Transverse colon (tissue), 4 donors: ENCODE results near the gene FGD3. TPM values are rescaled to one million over a fixed set of nuclear protein-coding genes. Genes with fewer than 3 reads are reported as not detected.

Experiments
- DNase-seq: peaks from one replicate; pipeline ENCODE4 v3.0.0-alpha.2; 2019
- H3K27ac ChIP-seq, 4 donors: fragments of 200-600 bp; sonication (generic); 2 replicates each; pipeline ENCODE4 v1.5.1; 2016 to 2018; ENCODE audit warnings: inconsistent platforms in 4 of 4
- H3K27me3 ChIP-seq: fragments of 200-600 bp; sonication (generic); 2 replicates; pipeline ENCODE4 v1.5.1; 2017; ENCODE audit warnings: inconsistent platforms
- H3K36me3 ChIP-seq, 4 donors: fragments of 200-600 bp; sonication (generic); 2 replicates each; pipeline ENCODE4 v1.5.1; 2017 to 2019; ENCODE audit warnings: inconsistent platforms in 4 of 4
- H3K4me1 ChIP-seq, 4 donors: fragments of 200-600 bp; sonication (generic); 2 replicates each; pipeline ENCODE4 v1.5.1; 2017 to 2020; ENCODE audit warnings: inconsistent platforms in 4 of 4
- H3K4me3 ChIP-seq, 4 donors: fragments of 200-600 bp; sonication (generic); 1 replicate in 1 of 4; 2 replicates in 3 of 4; pipeline versions ENCODE4 v1.5.1 to v1.6.1; 2017 to 2019; ENCODE audit warnings: inconsistent platforms in 4 of 4
- H3K9me3 ChIP-seq, 2 donors: fragments of 200-600 bp; sonication (generic); 2 replicates each; pipeline ENCODE4 v1.5.1; 2017 to 2019; ENCODE audit warnings: inconsistent platforms in 2 of 2
- EP300 ChIP-seq: sonication (generic); formaldehyde crosslinking; IDR thresholded peaks from one replicate; pipeline ENCODE4 v1.6.1; 2017; ENCODE audit warnings: antibody characterized with exemption, low read depth
- POLR2A ChIP-seq: fragments of 450-650 bp; IDR thresholded peaks from one replicate; pipeline ENCODE4 v1.6.1; 2016; ENCODE audit warnings: antibody characterized with exemption, mild to moderate bottlenecking, moderate library complexity
- POLR2AphosphoS5 ChIP-seq, 3 donors: sonication (generic); formaldehyde crosslinking; IDR thresholded peaks; one replicate each; pipeline ENCODE4 v1.6.1; 2016; ENCODE audit warnings: antibody characterized with exemption in 3 of 3
- WGBS, 2 donors: methylation state at CpG; one replicate each; pipeline ENCODE4 v1.1.5; 2018; ENCODE audit warnings: low coverage in 1 of 2; 5-methylcytosine and 5-hydroxymethylcytosine counted together
- in situ Hi-C, 4 donors: fragments of 200-750 bp; cut with MboI; loops; one replicate each; pipeline versions ENCODE4 v1.15.0 to v1.15.1; 2017; ENCODE audit warnings: low sequenced_read_pairs in 3 of 4, low pct_ligation_motif_present in 1 of 4, low pct_unique_long_range_greater_than_20kb in 1 of 4
- intact Hi-C: fragments of 100-400 bp; cut with DNase I; formaldehyde crosslinking; loops from one replicate; pipeline ENCODE4 v1.15.1; 2023; ENCODE audit warnings: low total_unique reads
- total RNA-seq, 4 donors: library from RNA; depleted of rRNA; stranded (reverse); fragments of >200 nt; gene quantifications; one replicate each; pipeline ENCODE4 v1.1.0, GENCODE V29; 2016
- TF ChIP-seq, protein P1 (sequence below), 5 experiments: fragments of 200-600 bp in 3 of 5; fragments of 450-650 bp in 2 of 5; sonication (generic) in 3 of 5; IDR thresholded peaks; 1 replicate in 2 of 5; 2 replicates in 3 of 5; pipeline ENCODE4 v1.5.1; 2016 to 2017; ENCODE audit warnings: antibody characterized with exemption in 5 of 5, inconsistent platforms in 3 of 5, mild to moderate bottlenecking in 2 of 5, moderate library complexity in 1 of 5

The FGD3 gene
- total RNA-seq, 4 donors from 2014 or later: 5.2 to 9.7 (median 6.0) TPM; not detected in 1

DNA sequence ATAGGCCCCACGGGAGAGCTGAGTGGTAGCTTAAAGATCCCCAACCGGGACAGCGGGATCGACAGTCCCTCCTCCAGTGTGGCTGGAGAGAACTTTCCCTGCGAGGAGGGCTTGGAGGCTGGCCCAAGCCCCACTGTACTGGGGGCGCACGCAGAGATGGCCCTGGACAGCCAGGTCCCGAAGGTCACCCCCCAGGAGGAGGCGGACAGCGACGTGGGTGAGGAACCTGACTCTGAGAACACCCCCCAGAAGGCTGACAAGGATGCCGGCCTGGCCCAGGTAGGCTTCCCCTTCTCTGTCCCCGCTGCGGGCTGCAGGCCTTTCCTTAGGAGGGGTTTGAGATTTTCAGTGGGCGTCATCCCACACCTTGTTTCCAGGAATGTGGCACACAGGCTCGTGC, 29.1 kb downstream of the FGD3 start:
- in situ Hi-C loops (no loop called here), intact Hi-C loops (no loop called here)
- Histone ChIP-seq H3K4me3 (no peak overlapping the region), H3K4me1 (peaks cover 0 to 10% (median 0%) of the 10 kb centered on the region in 4 donors), H3K27me3 (no peaks in the 10 kb centered on the region), H3K27ac (no peak overlapping the region), H3K9me3 (no peaks in the 10 kb centered on the region), H3K36me3 (no peaks in the 10 kb centered on the region)
- TF ChIP-seq POLR2A: no peak
- TF ChIP-seq POLR2AphosphoS5 (IDR thresholded peaks at IDR 0.05): no peak
- TF ChIP-seq, protein P1, sequence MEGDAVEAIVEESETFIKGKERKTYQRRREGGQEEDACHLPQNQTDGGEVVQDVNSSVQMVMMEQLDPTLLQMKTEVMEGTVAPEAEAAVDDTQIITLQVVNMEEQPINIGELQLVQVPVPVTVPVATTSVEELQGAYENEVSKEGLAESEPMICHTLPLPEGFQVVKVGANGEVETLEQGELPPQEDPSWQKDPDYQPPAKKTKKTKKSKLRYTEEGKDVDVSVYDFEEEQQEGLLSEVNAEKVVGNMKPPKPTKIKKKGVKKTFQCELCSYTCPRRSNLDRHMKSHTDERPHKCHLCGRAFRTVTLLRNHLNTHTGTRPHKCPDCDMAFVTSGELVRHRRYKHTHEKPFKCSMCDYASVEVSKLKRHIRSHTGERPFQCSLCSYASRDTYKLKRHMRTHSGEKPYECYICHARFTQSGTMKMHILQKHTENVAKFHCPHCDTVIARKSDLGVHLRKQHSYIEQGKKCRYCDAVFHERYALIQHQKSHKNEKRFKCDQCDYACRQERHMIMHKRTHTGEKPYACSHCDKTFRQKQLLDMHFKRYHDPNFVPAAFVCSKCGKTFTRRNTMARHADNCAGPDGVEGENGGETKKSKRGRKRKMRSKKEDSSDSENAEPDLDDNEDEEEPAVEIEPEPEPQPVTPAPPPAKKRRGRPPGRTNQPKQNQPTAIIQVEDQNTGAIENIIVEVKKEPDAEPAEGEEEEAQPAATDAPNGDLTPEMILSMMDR (IDR thresholded peaks at IDR 0.05): no peak
- no peak for TF ChIP-seq EP300
- DNase-seq: no peak
- whole genome bisulfite sequencing, 2 donors: 98% methylated on average over 15 of the region's 16 CpGs; no CpG with 5 or more reads in 1 of the 2 donors

DNA sequence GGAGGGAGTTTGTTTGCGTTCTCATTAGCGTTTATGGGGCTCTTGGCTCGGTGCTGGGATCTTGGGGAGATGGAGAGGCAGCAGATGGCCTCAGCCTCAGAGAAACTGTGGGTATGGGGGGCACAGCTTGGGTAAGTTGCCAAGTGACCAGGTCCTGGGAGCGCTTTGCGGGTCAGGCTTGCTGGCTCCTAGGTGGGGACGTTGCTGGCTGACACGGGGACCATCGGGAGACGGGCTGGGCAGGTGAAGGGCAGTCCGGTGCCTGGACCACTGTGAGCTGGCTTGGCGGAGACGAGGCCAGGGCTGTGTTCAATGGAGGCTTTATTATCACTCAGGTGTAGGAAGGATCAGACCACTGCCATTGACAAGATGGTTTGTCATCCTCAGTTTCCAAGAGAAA, 30.0 kb downstream of the FGD3 start:
- WGBS, 2 donors: 91% methylated on average over 12 of the region's 12 CpGs; no CpG with 5 or more reads in 1 of the 2 donors
- no peak for DNase-seq

DNA sequence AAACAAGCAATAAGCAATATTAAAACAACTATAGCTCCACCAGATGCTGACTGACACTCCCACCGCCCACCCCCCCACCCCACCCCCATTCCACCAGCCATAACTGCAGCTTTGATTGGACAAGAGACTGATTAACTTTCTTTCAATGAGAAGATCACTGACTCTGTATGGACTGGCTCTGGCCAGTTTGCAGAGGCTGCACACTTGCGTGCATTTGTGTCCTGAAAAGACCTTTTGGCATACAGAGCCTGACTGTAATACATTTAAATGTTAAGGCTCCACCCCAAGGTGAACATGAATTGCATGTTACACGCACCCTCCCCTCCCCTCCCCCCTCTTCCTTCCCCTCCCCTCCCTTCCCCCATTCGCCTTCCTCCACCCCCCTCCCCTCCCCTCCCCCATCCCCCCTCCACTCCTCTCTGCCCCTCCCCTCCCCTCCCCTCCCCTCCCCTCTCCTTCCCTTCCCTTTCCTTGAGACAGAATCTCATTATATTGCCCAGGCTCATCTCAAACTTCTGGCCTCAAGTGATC, 31.1 kb downstream of the FGD3 start:
- Histone ChIP-seq H3K4me3 (no peak overlapping the region), H3K9me3 (no peaks in the 10 kb centered on the region), H3K27ac (no peak overlapping the region), H3K36me3 (no peaks in the 10 kb centered on the region), H3K27me3 (no peaks in the 10 kb centered on the region), H3K4me1 (peaks cover 0 to 10% (median 0%) of the 10 kb centered on the region in 4 donors)
- intact Hi-C loops: no loop called here
- TF ChIP-seq POLR2A (no peak), EP300 (no peak), POLR2AphosphoS5 (IDR thresholded peaks at IDR 0.05) (no peak)
- TF ChIP-seq, protein P1 (IDR thresholded peaks at IDR 0.05): no peak
- in situ Hi-C loops: no loop called here
- DNase-seq: no peak
- WGBS, 2 donors: 24 to 33% methylated on average over 1 to 4 of the region's 4 CpGs

More for the DNA sequence above, 30.0 kb downstream of the FGD3 start:
- H3K27me3 ChIP-seq: no peaks in the 10 kb centered on the region
- intact Hi-C loops (no loop called here), in situ Hi-C loops (no loop called here)
- no peaks in the 10 kb centered on the region for H3K36me3 ChIP-seq
- peaks cover 0 to 10% (median 0%) of the 10 kb centered on the region in 4 donors for H3K4me1 ChIP-seq
- H3K27ac ChIP-seq: no peak overlapping the region
- TF ChIP-seq POLR2AphosphoS5 (IDR thresholded peaks at IDR 0.05): no peak
- H3K4me3 ChIP-seq: no peak overlapping the region
- no peaks in the 10 kb centered on the region for H3K9me3 ChIP-seq

DNA sequence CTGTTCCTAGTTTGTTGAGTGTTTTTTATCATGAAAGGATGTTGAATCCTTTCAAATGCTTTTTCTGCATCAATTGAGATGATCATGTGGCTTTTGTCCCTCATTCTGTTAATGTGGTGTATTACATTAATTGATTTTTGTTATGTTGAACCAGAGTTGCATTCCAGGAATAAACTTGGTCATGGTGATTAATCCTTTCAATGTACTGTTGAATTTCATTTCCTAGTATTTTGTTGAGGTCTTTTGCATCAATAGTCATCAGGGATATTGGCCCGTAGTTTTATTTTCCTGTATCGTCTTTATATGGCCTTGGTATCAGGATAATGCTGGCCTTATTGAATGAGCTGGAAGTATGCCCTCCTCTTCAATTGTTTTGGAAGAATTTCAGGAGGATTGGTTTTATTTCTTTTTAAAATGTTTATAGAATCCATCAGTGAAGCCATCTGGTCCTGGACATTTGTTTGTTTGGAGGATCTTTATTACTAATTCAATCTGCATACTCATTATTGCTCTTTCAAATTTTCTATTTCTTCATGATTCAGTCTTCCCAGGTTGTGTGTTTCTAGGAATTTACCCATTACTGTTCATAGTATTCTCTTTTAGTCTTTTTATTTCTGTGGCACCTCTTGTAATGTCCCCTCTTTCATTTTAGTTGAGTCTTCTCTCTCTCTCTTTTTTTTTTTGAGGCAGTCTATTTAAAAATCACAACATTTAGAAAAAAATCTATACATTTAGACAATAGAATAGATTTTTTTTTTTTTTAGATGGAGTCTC, 32.1 kb downstream of the FGD3 start:
- no peak for DNase-seq

More for the DNA sequence above, 32.1 kb downstream of the FGD3 start:
- WGBS, 2 donors: 68 to 81% methylated on average over 2 of the region's 2 CpGs
- no peaks in the 10 kb centered on the region for H3K36me3 ChIP-seq
- in situ Hi-C loops (no loop called here), intact Hi-C loops (no loop called here)
- H3K4me1 ChIP-seq: peaks cover 0 to 10% (median 0%) of the 10 kb centered on the region in 4 donors
- peaks cover 0 to 6% of the 10 kb centered on the region in 2 donors for H3K9me3 ChIP-seq
- TF ChIP-seq POLR2AphosphoS5 (IDR thresholded peaks at IDR 0.05) (no peak), POLR2A (no peak), EP300 (no peak)
- TF ChIP-seq, protein P1 (IDR thresholded peaks at IDR 0.05): no peak
- H3K27me3 ChIP-seq: no peaks in the 10 kb centered on the region
- H3K4me3 ChIP-seq: no peak overlapping the region
- H3K27ac ChIP-seq: no peak overlapping the region
